Mesenchymal stem cell (in vitro differentiated cells and primary cell): ENCODE measurements around the gene CPLX1.

ENCODE experiments used
- DNase-seq: peaks from one replicate; pipeline ENCODE4 v3.0.0-alpha.2; 2013
- H2AFZ ChIP-seq: one replicate; pipeline ENCODE4 v1.6.1; 2013; ENCODE audit warnings: low read depth, mild to moderate bottlenecking, control low read depth, inconsistent platforms, low read length, moderate library complexity
- H2AK5ac ChIP-seq: 2 replicates; pipeline ENCODE4 v1.6.1; 2013; ENCODE audit warnings: low read length, moderate library complexity, mild to moderate bottlenecking, inconsistent platforms; ENCODE audit not compliant: severe bottlenecking
- H2BK120ac ChIP-seq: one replicate; pipeline ENCODE4 v1.6.1; 2013; ENCODE audit warnings: low read depth, mild to moderate bottlenecking, inconsistent platforms, low read length, moderate library complexity
- H2BK12ac ChIP-seq, 2 experiments: one replicate each; pipeline ENCODE4 v1.6.1; 2013; ENCODE audit warnings: inconsistent platforms in 2 of 2, low read length in 2 of 2, mild to moderate bottlenecking in 2 of 2, moderate library complexity in 2 of 2, control low read depth in 1 of 2
- H2BK15ac ChIP-seq: one replicate; pipeline ENCODE4 v1.6.1; 2013; ENCODE audit warnings: mild to moderate bottlenecking, low read depth, inconsistent platforms; ENCODE audit not compliant: poor library complexity, severe bottlenecking
- H2BK5ac ChIP-seq: 2 replicates; pipeline ENCODE4 v1.6.1; 2013; ENCODE audit warnings: low read depth, mild to moderate bottlenecking, low read length, control low read depth, inconsistent platforms; ENCODE audit not compliant: poor library complexity, severe bottlenecking
- H3K14ac ChIP-seq, 2 experiments: one replicate each; pipeline ENCODE4 v1.6.1; 2013; ENCODE audit warnings: inconsistent platforms in 2 of 2, low read length in 2 of 2, control low read depth in 1 of 2, mild to moderate bottlenecking in 1 of 2, moderate library complexity in 1 of 2
- H3K18ac ChIP-seq, 2 experiments: one replicate each; pipeline ENCODE4 v1.6.1; 2013; ENCODE audit warnings: inconsistent platforms in 2 of 2, low read length in 2 of 2, control low read depth in 1 of 2, low read depth in 1 of 2, mild to moderate bottlenecking in 1 of 2
- H3K23ac ChIP-seq, 2 experiments: one replicate each; pipeline ENCODE4 v1.6.1; 2013; ENCODE audit warnings: inconsistent platforms in 2 of 2, low read length in 2 of 2, mild to moderate bottlenecking in 2 of 2, moderate library complexity in 2 of 2, control low read depth in 1 of 2
- H3K27ac ChIP-seq: 2 replicates; pipeline ENCODE4 v1.5.1; 2013; ENCODE audit warnings: mild to moderate bottlenecking, moderate library complexity, low read length, control low read depth, inconsistent platforms; ENCODE audit not compliant: poor library complexity, severe bottlenecking
- H3K27me3 ChIP-seq, 2 experiments: 2 replicates each; pipeline versions ENCODE4 v1.6.1 to v1.7.0; 2013; ENCODE audit warnings: low read length in 2 of 2, mild to moderate bottlenecking in 2 of 2, moderate library complexity in 2 of 2, control low read depth in 1 of 2, inconsistent platforms in 1 of 2; ENCODE audit not compliant: control insufficient read depth in 1 of 2, insufficient read depth in 1 of 2
- H3K36me3 ChIP-seq, 2 experiments: 2 replicates each; pipeline versions ENCODE4 v1.6.1 to v1.7.0; 2013; ENCODE audit warnings: low read length in 2 of 2, control low read depth in 1 of 2, inconsistent platforms in 1 of 2, low read depth in 1 of 2, mild to moderate bottlenecking in 1 of 2; ENCODE audit not compliant: insufficient read depth in 2 of 2, control insufficient read depth in 1 of 2
- H3K4ac ChIP-seq, 2 experiments: one replicate each; pipeline ENCODE4 v1.6.1; 2013; ENCODE audit warnings: inconsistent platforms in 2 of 2, low read length in 2 of 2, mild to moderate bottlenecking in 2 of 2, moderate library complexity in 2 of 2, control low read depth in 1 of 2, low read depth in 1 of 2
- H3K4me1 ChIP-seq: 2 replicates; pipeline ENCODE4 v1.6.1; 2013; ENCODE audit warnings: low read depth, low read length, control low read depth; ENCODE audit not compliant: control insufficient read depth, insufficient read depth
- H3K4me2 ChIP-seq: 2 replicates; pipeline ENCODE4 v1.6.1; 2013; ENCODE audit warnings: low read length, mild to moderate bottlenecking, inconsistent platforms; ENCODE audit not compliant: poor library complexity, severe bottlenecking
- H3K4me3 ChIP-seq, 2 experiments: 2 replicates each; pipeline versions ENCODE4 v1.5.1 to v1.7.0; 2013; ENCODE audit warnings: low read length in 2 of 2, mild to moderate bottlenecking in 2 of 2, control low read depth in 1 of 2, low read depth in 1 of 2; ENCODE audit not compliant: insufficient read depth in 1 of 2
- H3K79me1 ChIP-seq: replicated peaks from 2 replicates; pipeline ENCODE4 v1.6.1; 2013; ENCODE audit warnings: mild to moderate bottlenecking, control low read depth, low read length, inconsistent platforms; ENCODE audit not compliant: poor library complexity, severe bottlenecking
- H3K9ac ChIP-seq: 2 replicates; pipeline ENCODE4 v1.7.0; 2013; ENCODE audit warnings: mild to moderate bottlenecking, low read length, moderate library complexity
- H3K9me3 ChIP-seq: 2 replicates; pipeline ENCODE4 v1.7.0; 2013; ENCODE audit warnings: mild to moderate bottlenecking, low read length; ENCODE audit not compliant: control insufficient read depth
- H4K8ac ChIP-seq: one replicate; pipeline ENCODE4 v1.6.1; 2013; ENCODE audit warnings: inconsistent platforms, mild to moderate bottlenecking, low read length, moderate library complexity
- H4K91ac ChIP-seq: one replicate; pipeline ENCODE4 v1.6.1; 2013; ENCODE audit warnings: mild to moderate bottlenecking, low read length, inconsistent platforms
- WGBS: methylation state at CpG from one replicate; pipeline ENCODE4 v1.1.7; 2013; ENCODE audit warnings: mixed read lengths; 5-methylcytosine and 5-hydroxymethylcytosine counted together

Gene CPLX1

GRCh38 chr4:832108-832507, 6.2 kb upstream of the CPLX1 start:
- Histone ChIP-seq H2AK5ac (no peak overlapping the region), H3K4me2 (no peak overlapping the region), H2BK5ac (no peak overlapping the region), H2AFZ (no peak overlapping the region), H2BK15ac (no peak overlapping the region), H3K27ac (no peak overlapping the region), H4K91ac (no peak overlapping the region), H3K27me3 (peaks cover 52 to 68% of the 10 kb centered on the region in 2 experiments), H3K36me3 (peaks cover 0 to 3% of the 10 kb centered on the region in 2 experiments), H3K14ac (no peak overlapping the region), H3K9me3 (peaks cover under 1% of the 10 kb centered on the region), H3K4ac (no peak overlapping the region), H3K23ac (no peak overlapping the region), H3K4me1 (peaks cover 10% of the 10 kb centered on the region), H2BK120ac (no peak overlapping the region), H2BK12ac (no peak overlapping the region), H3K4me3 (no peak overlapping the region), H3K9ac (no peak overlapping the region), H3K79me1 (no peaks in the 10 kb centered on the region), H4K8ac (no peak overlapping the region), H3K18ac (no peak overlapping the region)
- 93% methylated on average over 7 of the region's 7 CpGs for WGBS
- DNase-seq: no peak

GRCh38 chr4:831483-831805, 5.5 kb upstream of the CPLX1 start:
- H3K23ac ChIP-seq: no peak overlapping the region
- H3K9ac ChIP-seq: no peak overlapping the region
- H3K4me1 ChIP-seq: peaks cover 17% of the 10 kb centered on the region
- H3K9me3 ChIP-seq: no peaks in the 10 kb centered on the region
- no peak overlapping the region for H2AK5ac ChIP-seq
- no peak overlapping the region for H3K4me3 ChIP-seq
- H3K36me3 ChIP-seq: peaks cover 0 to 3% of the 10 kb centered on the region in 2 experiments
- no peak overlapping the region for H3K27ac ChIP-seq
- H4K8ac ChIP-seq: no peak overlapping the region
- no peak for DNase-seq
- no peak overlapping the region for H2BK5ac ChIP-seq
- H4K91ac ChIP-seq: no peak overlapping the region
- H2BK120ac ChIP-seq: no peak overlapping the region
- no peak overlapping the region for H3K4ac ChIP-seq
- no peak overlapping the region for H2BK15ac ChIP-seq
- H2BK12ac ChIP-seq: no peak overlapping the region
- no peak overlapping the region for H3K18ac ChIP-seq
- H2AFZ ChIP-seq: no peak overlapping the region
- H3K79me1 ChIP-seq: no peaks in the 10 kb centered on the region
- peaks cover 53 to 68% of the 10 kb centered on the region in 2 experiments for H3K27me3 ChIP-seq
- 55% methylated on average over 3 of the region's 3 CpGs for WGBS
- H3K14ac ChIP-seq: no peak overlapping the region
- H3K4me2 ChIP-seq: no peak overlapping the region

- WGBS: 78% methylated on average over 16 of the region's 23 CpGs
- no peak overlapping the region for H3K4ac ChIP-seq
- H3K9ac ChIP-seq: no peak overlapping the region
- H2BK120ac ChIP-seq: no peak overlapping the region
- no peak overlapping the region for H3K4me3 ChIP-seq
- peaks cover 0 to 3% of the 10 kb centered on the region in 2 experiments for H3K36me3 ChIP-seq
- H3K4me1 ChIP-seq: peaks cover 19% of the 10 kb centered on the region
- H3K4me2 ChIP-seq: no peak overlapping the region
- no peak overlapping the region for H4K91ac ChIP-seq
- no peak overlapping the region for H2BK15ac ChIP-seq
- no peaks in the 10 kb centered on the region for H3K9me3 ChIP-seq
- no peak overlapping the region for H3K23ac ChIP-seq
- H4K8ac ChIP-seq: no peak overlapping the region
- no peak overlapping the region for H3K27ac ChIP-seq
- H3K79me1 ChIP-seq: no peaks in the 10 kb centered on the region
- no peak overlapping the region for H2AK5ac ChIP-seq
- H2BK12ac ChIP-seq: no peak overlapping the region
- peaks cover 53 to 68% of the 10 kb centered on the region in 2 experiments for H3K27me3 ChIP-seq
- H2AFZ ChIP-seq: no peak overlapping the region
- DNase-seq: no peak
- H2BK5ac ChIP-seq: no peak overlapping the region
- H3K18ac ChIP-seq: no peak overlapping the region
- H3K14ac ChIP-seq: no peak overlapping the region
These were observed 4.9 kb upstream of the CPLX1 start for GRCh38 chr4:830601-831482.

GRCh38 chr4:829761-830600, 4.1 kb upstream of the CPLX1 start:
- Histone ChIP-seq H3K14ac (no peak overlapping the region), H2BK15ac (no peak overlapping the region), H3K27ac (no peak overlapping the region), H3K36me3 (peaks cover 0 to 5% of the 10 kb centered on the region in 2 experiments), H4K8ac (no peak overlapping the region), H4K91ac (no peak overlapping the region), H2BK12ac (no peak overlapping the region), H3K79me1 (no peaks in the 10 kb centered on the region), H2BK120ac (no peak overlapping the region), H3K4me3 (no peak overlapping the region), H3K9ac (no peak overlapping the region), H3K9me3 (no peaks in the 10 kb centered on the region), H3K27me3 (peaks cover 57 to 72% of the 10 kb centered on the region in 2 experiments), H3K18ac (no peak overlapping the region), H2AK5ac (no peak overlapping the region), H3K4ac (no peak overlapping the region), H2AFZ (no peak overlapping the region), H3K4me1 (peaks cover 25% of the 10 kb centered on the region), H3K23ac (no peak overlapping the region), H3K4me2 (no peak overlapping the region), H2BK5ac (no peak overlapping the region)
- WGBS: 75% methylated on average over 25 of the region's 26 CpGs
- DNase-seq: no peak
